K562 (cell line): ENCODE data around the gene KCTD3. TPM values are rescaled to one million over a fixed set of nuclear protein-coding genes. Genes with fewer than 3 reads are reported as not detected.

Source experiments
- ATAC-seq: fragments of 200-7000 bp; cut with Tn5 transposase; 3 replicates; pipeline ENCODE4 v1.9.1; 2020; ENCODE audit warnings: moderate library complexity
- BruUV-seq: library from RNA; stranded (reverse); fragments of 400-500 nt; replicated peaks from 2 replicates; lab custom pipeline; 2021; lab: Mats Ljungman, UMichigan
- CTCF ChIA-PET: fragments of 300-600 bp; formaldehyde crosslinking; extraction: SDS; loops from one replicate; lab custom pipeline; 2021; ENCODE audit warnings: low intra/inter-chr PET ratio; lab: Yijun Ruan, JAX
- POLR2A ChIA-PET: fragments of 300-600, 350-650 bp; sonication (Branson Sonifier 250); formaldehyde crosslinking; extraction: SDS; loops from one replicate; lab custom pipeline; 2021; ENCODE audit warnings: antibody characterized with exemption, inconsistent platforms; lab: Yijun Ruan, JAX
- DNase-seq, 4 experiments: peaks; one replicate each; pipeline versions ENCODE4 v3.0.0 to v3.0.0-alpha.2; 2011 to 2018; ENCODE audit warnings: low spot score in 3 of 4, mixed read lengths in 3 of 4; ENCODE audit errors: extremely low read depth in 1 of 4
- FAIRE-seq: peaks from 2 replicates; lab custom pipeline; 2011; peaks lifted over from hg19 to GRCh38; lab: Jason Lieb, UNC
- H2AFZ ChIP-seq: 2 replicates; pipeline ENCODE4 v1.6.0; 2011; ENCODE audit warnings: low read depth, low read length, control low read depth, inconsistent platforms
- H3K27ac ChIP-seq: fragments of 200-600 bp; 3 replicates; pipeline ENCODE4 v1.8.0; 2011; ENCODE audit warnings: low read depth, mild to moderate bottlenecking, control low read depth, inconsistent platforms, low read length, moderate library complexity, mixed read lengths; ENCODE audit errors: extremely low read depth
- H3K27me3 ChIP-seq, 2 experiments: fragments of 300-600 bp in 1 of 2; 2 replicates in 1 of 2; 3 replicates in 1 of 2; pipeline versions ENCODE4 v1.6.0 to v1.8.0; 2011; ENCODE audit warnings: inconsistent platforms in 2 of 2, low read length in 2 of 2, mild to moderate bottlenecking in 1 of 2, mixed read lengths in 1 of 2, moderate library complexity in 1 of 2; ENCODE audit not compliant: control insufficient read depth in 2 of 2, insufficient read depth in 2 of 2
- H3K36me3 ChIP-seq: fragments of 300-600 bp; 3 replicates; pipeline ENCODE4 v1.8.0; 2011; ENCODE audit warnings: mild to moderate bottlenecking, low read length, inconsistent platforms; ENCODE audit not compliant: control insufficient read depth, insufficient read depth
- H3K4me1 ChIP-seq, 2 experiments: fragments of 200-600 bp in 1 of 2; replicated peaks in 1 of 2; 2 replicates in 1 of 2; 3 replicates in 1 of 2; pipeline versions ENCODE4 v1.5.1 to v1.8.0; 2011; ENCODE audit warnings: inconsistent platforms in 2 of 2, low read length in 2 of 2, mild to moderate bottlenecking in 1 of 2, mixed read lengths in 1 of 2, moderate library complexity in 1 of 2; ENCODE audit not compliant: control insufficient read depth in 2 of 2, insufficient read depth in 2 of 2
- H3K4me2 ChIP-seq: 2 replicates; pipeline ENCODE4 v1.6.1; 2011; ENCODE audit warnings: low read length, control low read depth, inconsistent platforms, mixed read lengths; ENCODE audit not compliant: insufficient read depth
- H3K4me3 ChIP-seq: fragments of 200-600 bp; sonication (generic), shearing (Covaris generic); 2 replicates; pipeline ENCODE4 v1.5.1; 2016; ENCODE audit warnings: control low read depth, inconsistent platforms
- H3K79me2 ChIP-seq: fragments of 200-600 bp; 3 replicates; pipeline ENCODE4 v1.8.0; 2011; ENCODE audit warnings: low read length, inconsistent platforms; ENCODE audit not compliant: control insufficient read depth, insufficient read depth
- H3K9ac ChIP-seq, 2 experiments: 2 replicates each; pipeline versions ENCODE4 v1.6.0 to v1.6.1; 2011; ENCODE audit warnings: low read depth in 2 of 2, low read length in 2 of 2, control low read depth in 1 of 2, inconsistent platforms in 1 of 2, mild to moderate bottlenecking in 1 of 2, mixed read lengths in 1 of 2; ENCODE audit not compliant: insufficient read depth in 1 of 2
- H3K9me1 ChIP-seq: one replicate; pipeline ENCODE4 v1.6.0; 2011; ENCODE audit warnings: inconsistent platforms, mild to moderate bottlenecking, low read length, moderate library complexity; ENCODE audit not compliant: control insufficient read depth, insufficient read depth
- H3K9me3 ChIP-seq: replicated peaks from 2 replicates; pipeline ENCODE4 v1.5.1; 2011; ENCODE audit warnings: low read depth, low read length, inconsistent platforms; ENCODE audit not compliant: control insufficient read depth, insufficient read depth
- H4K20me1 ChIP-seq: replicated peaks from 2 replicates; pipeline ENCODE4 v1.6.1; 2011; ENCODE audit warnings: low read length, inconsistent platforms, mixed read lengths; ENCODE audit not compliant: control insufficient read depth, insufficient read depth
- BACH1 ChIP-seq: fragments of 200-800 bp; sonication (Bioruptor generic); IDR thresholded peaks from 2 replicates; pipeline ENCODE4 v1.6.1; 2016; ENCODE audit warnings: missing genetic modification characterization, missing compliant biosample characterization
- GABPB1 ChIP-seq: sonication (generic); formaldehyde crosslinking; IDR thresholded peaks from 2 replicates; pipeline ENCODE4 v1.8.0; 2022; ENCODE audit warnings: mild to moderate bottlenecking, missing genetic modification reagents
- HMG20B ChIP-seq: fragments of 250-450 bp; sonication (Bioruptor Pico); IDR thresholded peaks from 2 replicates; pipeline ENCODE4 v1.5.0; 2021; ENCODE audit warnings: mild to moderate bottlenecking
- KLF16 ChIP-seq: IDR thresholded peaks from 2 replicates; pipeline ENCODE4 v1.6.1; 2016; ENCODE audit warnings: antibody characterized with exemption
- MTA1 ChIP-seq: fragments of 450-650 bp; IDR thresholded peaks from 2 replicates; pipeline ENCODE4 v1.6.1; 2017; ENCODE audit warnings: borderline replicate concordance
- NFIC ChIP-seq: fragments of 450-650 bp; IDR thresholded peaks from 2 replicates; pipeline ENCODE4 v1.6.1; 2017; ENCODE audit warnings: mild to moderate bottlenecking, inconsistent platforms
- POLR2AphosphoS5 ChIP-seq: IDR thresholded peaks from 2 replicates; pipeline ENCODE4 v1.6.1; 2011; ENCODE audit warnings: mild to moderate bottlenecking, low read depth, low read length, moderate library complexity; ENCODE audit not compliant: control insufficient read depth, insufficient read depth
- SIRT6 ChIP-seq: IDR thresholded peaks from one replicate; pipeline ENCODE4 v1.6.1; 2012; ENCODE audit warnings: low read depth, mild to moderate bottlenecking, control low read depth, inconsistent platforms, low read length, moderate library complexity
- SMARCE1 ChIP-seq: fragments of 450-650 bp; IDR thresholded peaks from 2 replicates; pipeline ENCODE4 v1.7.1; 2016; ENCODE audit warnings: mild to moderate bottlenecking
- TCF7 ChIP-seq: sonication (generic); IDR thresholded peaks from 2 replicates; pipeline ENCODE4 v1.6.1; 2016; ENCODE audit warnings: antibody characterized with exemption, borderline replicate concordance
- TRIM25 ChIP-seq: fragments of 450-650 bp; IDR thresholded peaks from 2 replicates; pipeline ENCODE4 v1.7.0; 2016; ENCODE audit warnings: borderline replicate concordance
- ZNF212 ChIP-seq: fragments of 450-650 bp; formaldehyde crosslinking; IDR thresholded peaks from 2 replicates; pipeline ENCODE4 v1.4.0; 2020; ENCODE audit warnings: mild to moderate bottlenecking
- ZNF407 ChIP-seq: fragments of 450-650 bp; IDR thresholded peaks from 2 replicates; pipeline ENCODE4 v1.6.1; 2016; ENCODE audit warnings: low read depth
- WGBS: fragments of 100-300 bp; shearing (Covaris generic); methylation state at CpG from one replicate; pipeline ENCODE4 v1.1.6; 2016; ENCODE audit warnings: low coverage, mixed read lengths; ENCODE audit not compliant: insufficient coverage; ENCODE audit errors: missing lambda C conversion rate; 5-methylcytosine and 5-hydroxymethylcytosine counted together
- in situ Hi-C: fragments of 300-500 bp; cut with MboI; formaldehyde crosslinking; loops from 4 replicates; pipeline ENCODE4 v1.15.0; 2018; ENCODE audit warnings: inconsistent platforms, mixed read lengths
- intact Hi-C: fragments of 100-400 bp; cut with micrococcal nuclease; formaldehyde crosslinking; loops from 2 replicates; pipeline ENCODE4 v1.14.2; 2022
- polyA plus RNA-seq, 8 experiments: library from polyadenylated mRNA; depleted of rRNA in 4 of 8; stranded (reverse) in 5 of 8; unstranded in 3 of 8; fragments of >200 nt; fragmentation: Nextera tagmentation in 2 of 8; fragmentation: Illumina TruSeq in 1 of 8; extraction: Ambion mirVana in 2 of 8; extraction: Trizol in 1 of 8; gene quantifications; 2 replicates each; pipeline versions ENCODE4 v1.2.1 to v1.2.3, GENCODE V29; 2011 to 2014; ENCODE audit warnings: inconsistent platforms in 1 of 8, missing spikeins in 1 of 8
- total RNA-seq, 7 experiments: library from RNA; depleted of rRNA in 6 of 7; stranded (reverse); fragments of >200 nt in 6 of 7; fragmentation: Illumina TruSeq in 2 of 7; extraction: Trizol in 2 of 7; gene quantifications; 2 replicates each; pipeline versions ENCODE4 v1.2.1 to v1.2.3, GENCODE V29; 2011 to 2021; ENCODE audit warnings: low replicate concordance in 1 of 7

The KCTD3 gene
- total and polyA plus RNA-seq, 9 of the 15 experiments (the other 6 are each of a cell fraction or from before 2014, with no cell fraction given): 12.8 to 77.1 (median 44.3) TPM

DNA sequence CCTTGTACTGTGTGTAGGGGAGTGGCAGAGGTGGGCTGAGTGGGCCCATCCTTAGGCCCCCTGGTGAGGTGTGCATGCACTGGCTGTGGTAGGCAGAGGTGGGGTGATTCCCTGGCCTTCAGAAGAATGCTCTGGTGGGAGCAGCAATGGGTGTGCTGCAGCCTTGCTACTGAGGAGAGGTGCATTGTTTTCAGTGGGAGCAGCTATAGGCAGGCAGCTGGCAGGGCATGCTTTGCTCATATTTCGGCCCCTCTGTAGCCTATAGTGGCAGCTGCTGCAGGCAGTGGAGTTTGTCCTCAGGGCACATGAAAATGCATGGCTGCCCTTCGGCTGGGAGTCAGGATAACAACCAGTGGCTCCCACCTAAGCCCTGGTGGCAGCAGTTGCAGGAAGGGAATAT, 10.1 kb upstream of the KCTD3 start:
- no peaks in the 10 kb centered on the region for H3K4me1 ChIP-seq
- no peak for FAIRE-seq
- TF ChIP-seq SIRT6 (no peak), BACH1 (no peak), ZNF407 (no peak), TCF7 (no peak), SMARCE1 (no peak), HMG20B (CRISPR knock-in tag) (no peak), GABPB1 (no peak), NFIC (no peak), TRIM25 (no peak), KLF16 (no peak), ZNF212 (no peak), MTA1 (no peak), POLR2AphosphoS5 (no peak)

More for the DNA sequence above, 10.1 kb upstream of the KCTD3 start:
- WGBS: 0% methylated on average over 2 of the region's 2 CpGs
- intact Hi-C loops (no loop called here), in situ Hi-C loops (no loop called here)
- Histone ChIP-seq H3K4me3 (no peak overlapping the region), H3K27me3 (no peaks in the 10 kb centered on the region), H3K79me2 (no peaks in the 10 kb centered on the region), H3K9me3 (no peaks in the 10 kb centered on the region), H3K27ac (no peak overlapping the region), H3K9ac (no peak overlapping the region), H3K9me1 (no peaks in the 10 kb centered on the region), H3K4me2 (no peak overlapping the region), H4K20me1 (no peaks in the 10 kb centered on the region), H2AFZ (no peak overlapping the region), H3K36me3 (no peaks in the 10 kb centered on the region)
- BruUV-seq: no TSS peak
- CTCF ChIA-PET: no interaction called here
- no peak for DNase-seq
- ATAC-seq: no peak; the same call in 2 of the 3 replicates
- POLR2A ChIA-PET: interaction anchor here (0.7 kb wide), 1 partner anchor 17 kb away, joined by 3 read pairs; no protein-coding TSS in a partner anchor
